Heart right ventricle (tissue), 16 donors: Measurements from ENCODE around the gene HACE1. TPM values are rescaled to one million over a fixed set of nuclear protein-coding genes. Genes with fewer than 3 reads are reported as not detected.
"Not testable (repeated sequence)": the region's sequence is repeated elsewhere in the genome, so short reads cannot be mapped to it uniquely, and the experiment has no call there.

Experiments used
- ATAC-seq, 8 donors: fragments of 200-7000 bp; cut with Tn5 transposase; one replicate each; pipeline ENCODE4 v1.9.1; 2020; ENCODE audit warnings: mild to moderate bottlenecking in 8 of 8, moderate library complexity in 8 of 8, moderate number of reproducible peaks in 1 of 8
- DNase-seq, 2 donors: peaks; one replicate each; pipeline ENCODE4 v3.0.0-alpha.2; 2020
- H3K27ac ChIP-seq, 10 donors: fragments of 200-600 bp; sonication (generic) in 2 of 10; one replicate each; pipeline versions ENCODE4 v1.5.0 to v1.8.0; 2020 to 2022; ENCODE audit warnings: mild to moderate bottlenecking in 3 of 10
- H3K27me3 ChIP-seq, 7 donors: fragments of 200-600 bp; one replicate each; pipeline ENCODE4 v1.8.0; 2021 to 2022; ENCODE audit warnings: mild to moderate bottlenecking in 2 of 7
- H3K36me3 ChIP-seq, 9 donors: fragments of 200-600 bp; sonication (generic) in 1 of 9; one replicate each; pipeline versions ENCODE4 v1.5.0 to v1.8.0; 2020 to 2022; ENCODE audit warnings: mild to moderate bottlenecking in 2 of 9
- H3K4me1 ChIP-seq, 9 donors: fragments of 200-600 bp; sonication (generic) in 1 of 9; one replicate each; pipeline versions ENCODE4 v1.5.0 to v1.8.0; 2020 to 2022; ENCODE audit warnings: mild to moderate bottlenecking in 4 of 9
- H3K4me3 ChIP-seq, 10 donors: fragments of 200-600 bp; sonication (generic) in 2 of 10; one replicate each; pipeline versions ENCODE4 v1.5.0 to v1.8.0; 2020 to 2022; ENCODE audit warnings: mild to moderate bottlenecking in 7 of 10, moderate library complexity in 2 of 10
- H3K9me3 ChIP-seq, 11 donors: fragments of 200-600 bp in 10 of 11; sonication (generic) in 2 of 11; one replicate each; pipeline versions ENCODE4 v1.5.0 to v1.8.0; 2013 to 2022; ENCODE audit warnings: mild to moderate bottlenecking in 2 of 11, control low read depth in 1 of 11, moderate library complexity in 1 of 11
- WGBS, 2 donors: extraction: QIAGEN DNeasy Blood & Tissue Kit; methylation state at CpG; one replicate each; pipeline ENCODE4 v1.1.7; 2013; ENCODE audit warnings: inconsistent platforms in 1 of 2; 5-methylcytosine and 5-hydroxymethylcytosine counted together
- intact Hi-C, 10 donors: fragments of 100-400 bp; cut with DNase I; formaldehyde crosslinking; loops; one replicate each; pipeline versions ENCODE4 v1.11.1 to v1.14.2; 2022
- polyA plus RNA-seq, 2 donors: library from polyadenylated mRNA; stranded (reverse); fragments of 200-250 nt; gene quantifications; one replicate each; pipeline ENCODE4 v1.2.3, GENCODE V29; 2013
- total RNA-seq, 10 donors: library from RNA; stranded (reverse); fragmentation: NEBNext Ultra II Directional in 3 of 10; extraction: Animal tissue kit (Norgen Biotek cat#: 25700) in 3 of 10; gene quantifications; one replicate each; pipeline versions ENCODE4 v1.2.1 to v1.2.4, GENCODE V29; 2021 to 2023
- TF ChIP-seq, protein P1 (sequence below), 9 donors: fragments of 200-600 bp; sonication (generic) in 2 of 9; IDR thresholded peaks; one replicate each; pipeline versions ENCODE4 v1.5.0 to v1.8.0; 2021 to 2022; ENCODE audit warnings: antibody characterized with exemption in 9 of 9, mild to moderate bottlenecking in 5 of 9, moderate library complexity in 1 of 9
- donor health status: Arrhythmogenic right ventricular cardiomyopathy.
- donor health status: ischemic (EF 13 %, LVEDD 7.1; RV severe dilation, severe dysfunction).
- donor health status: healthy with polysubstance abuse.
- donor health status: DM: no; HTN: yes; CAD: no.
- donor health status: DM: no; HTN: no; CAD: no.
- donor health status: ischemic (EF 25% LVEDD 6.9; RV normal size, moderate dysfunction).
- donor health status: ischemic (EF 25% LVEDD 5.7; RV mildly dilated, moderate dysfunction).
- donor health status: healthy.
- donor health status: DM: yes; HTN: yes; CAD: no.
- donor health status: Ischemic cardiomyopathy.
- donor health status: ischemic (EF 35%, LVEDD 5.7; RV mildly dilated, moderate dysfunction).
- donor health status: nonischemic (EF 11% LVEDD 7.7; RV severe dilation, severe dysfunction).
- donor health status: DM: yes; HTN: yes; CAD: no.
- donor health status: PGD.
- donor health status: ischemic (EF 29% LVEDD 5.4; RV normal size, mild dysfunction).
- donor health status: nonischemic (EF 23%, LVEDD 6.1; RV moderate dilation, normal function).

HACE1 gene
- total and polyA plus RNA-seq, 12 donors = 3.7 to 9.5 (median 7.1) TPM

DNA sequence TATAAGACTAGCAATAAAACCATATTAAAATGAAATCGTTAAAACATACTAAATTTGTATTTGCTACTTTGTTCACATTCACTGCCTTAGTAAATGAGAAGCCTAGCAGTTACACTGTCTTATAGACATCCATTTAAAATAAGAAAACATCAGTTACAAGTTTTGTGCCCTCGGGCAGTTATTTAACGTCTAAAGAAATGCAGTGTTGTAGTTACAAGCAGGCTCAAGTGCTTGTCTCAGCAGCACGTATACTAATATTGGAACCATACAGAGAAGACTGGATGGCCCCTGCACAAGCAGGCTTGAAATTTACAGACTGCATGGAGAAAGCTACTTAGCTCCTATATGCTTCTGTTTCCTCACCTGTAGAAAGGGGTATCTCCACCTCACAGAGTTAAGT, 93.1 kb downstream of the HACE1 start:
- Histone ChIP-seq H3K4me3 (no peak overlapping the region), H3K27me3 (no peaks in the 10 kb centered on the region), H3K36me3 (peaks cover 0 to 48% (median 16%) of the 10 kb centered on the region in 9 donors), H3K4me1 (no peaks in the 10 kb centered on the region), H3K27ac (no peak overlapping the region), H3K9me3 (peaks cover 0 to 19% (median 0%) of the 10 kb centered on the region in 11 donors)
- TF ChIP-seq, protein P1, sequence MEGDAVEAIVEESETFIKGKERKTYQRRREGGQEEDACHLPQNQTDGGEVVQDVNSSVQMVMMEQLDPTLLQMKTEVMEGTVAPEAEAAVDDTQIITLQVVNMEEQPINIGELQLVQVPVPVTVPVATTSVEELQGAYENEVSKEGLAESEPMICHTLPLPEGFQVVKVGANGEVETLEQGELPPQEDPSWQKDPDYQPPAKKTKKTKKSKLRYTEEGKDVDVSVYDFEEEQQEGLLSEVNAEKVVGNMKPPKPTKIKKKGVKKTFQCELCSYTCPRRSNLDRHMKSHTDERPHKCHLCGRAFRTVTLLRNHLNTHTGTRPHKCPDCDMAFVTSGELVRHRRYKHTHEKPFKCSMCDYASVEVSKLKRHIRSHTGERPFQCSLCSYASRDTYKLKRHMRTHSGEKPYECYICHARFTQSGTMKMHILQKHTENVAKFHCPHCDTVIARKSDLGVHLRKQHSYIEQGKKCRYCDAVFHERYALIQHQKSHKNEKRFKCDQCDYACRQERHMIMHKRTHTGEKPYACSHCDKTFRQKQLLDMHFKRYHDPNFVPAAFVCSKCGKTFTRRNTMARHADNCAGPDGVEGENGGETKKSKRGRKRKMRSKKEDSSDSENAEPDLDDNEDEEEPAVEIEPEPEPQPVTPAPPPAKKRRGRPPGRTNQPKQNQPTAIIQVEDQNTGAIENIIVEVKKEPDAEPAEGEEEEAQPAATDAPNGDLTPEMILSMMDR (IDR thresholded peaks at IDR 0.05) = no peak
- intact Hi-C loops = loop anchor here in 5 of 10 donors (5.0 to 10.0 kb wide), 5 partner anchors 79 to 239 kb away; no protein-coding TSS in a partner anchor
- WGBS, 2 donors = 96 to 97% methylated on average over 4 of the region's 4 CpGs
- DNase-seq (no peak), ATAC-seq (no peak)

DNA sequence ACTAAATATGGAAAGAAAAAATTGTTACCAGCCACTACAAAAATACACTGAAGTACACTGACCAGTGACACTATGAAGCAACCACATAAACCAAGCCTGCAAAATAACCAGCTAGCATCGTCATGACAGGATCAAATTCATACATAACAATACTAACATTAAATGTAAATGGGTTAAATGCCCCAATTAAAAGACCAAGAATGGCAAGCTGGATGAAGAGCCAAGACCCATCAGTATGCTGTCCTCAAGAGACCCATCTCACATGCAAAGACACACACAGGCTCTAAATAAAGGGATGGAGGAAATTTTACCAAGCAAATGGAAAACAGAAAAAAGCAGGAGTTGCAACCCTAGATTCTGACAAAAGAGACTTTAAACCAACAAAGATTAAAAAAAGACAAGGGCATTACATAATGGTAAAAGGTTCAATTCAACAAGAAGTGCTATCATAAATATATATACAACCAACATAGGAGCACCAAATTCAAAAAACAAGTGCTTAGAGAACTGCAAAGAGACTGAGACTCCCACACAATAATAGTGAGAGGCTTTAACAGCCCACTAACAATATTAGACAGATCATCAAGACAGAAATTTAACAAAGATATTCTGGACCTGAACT, 104.8 kb downstream of the HACE1 start:
- Histone ChIP-seq H3K4me1 (no peaks in the 10 kb centered on the region), H3K9me3 (peaks cover 0 to 58% (median 20%) of the 10 kb centered on the region in 11 donors), H3K4me3 (no peak overlapping the region), H3K36me3 (peaks cover 0 to 62% (median 12%) of the 10 kb centered on the region in 9 donors), H3K27ac (no peak overlapping the region), H3K27me3 (no peaks in the 10 kb centered on the region)
- ATAC-seq = no peak
- intact Hi-C loops = no loop called here
- DNase-seq = no peak
- TF ChIP-seq, protein P1 (IDR thresholded peaks at IDR 0.05) = no peak
- WGBS, 2 donors = 95 to 100% methylated on average over 1 of the region's 1 CpG

DNA sequence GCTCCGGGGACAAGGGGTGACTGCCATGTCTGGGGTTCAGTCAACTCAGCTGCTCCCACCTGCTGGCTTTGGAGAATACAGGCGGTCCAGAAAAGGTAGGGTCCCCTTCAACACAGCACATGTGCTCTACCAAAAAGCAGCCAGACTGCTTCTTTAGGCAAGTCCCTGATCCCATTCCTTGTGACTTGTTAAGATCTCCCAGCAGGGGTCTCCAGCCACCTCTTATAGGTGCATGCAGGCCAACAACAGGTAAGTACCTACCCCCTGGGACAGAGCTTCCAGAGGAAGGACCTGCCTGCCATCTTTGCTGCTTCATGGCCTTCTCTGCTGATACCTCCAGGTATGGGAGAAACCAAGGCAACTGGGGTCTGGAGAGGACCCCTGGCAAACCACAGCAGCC, 106.5 kb downstream of the HACE1 start:
- no peaks in the 10 kb centered on the region for H3K4me1 ChIP-seq
- H3K9me3 ChIP-seq = peaks cover 0 to 46% (median 20%) of the 10 kb centered on the region in 11 donors
- no peak for ATAC-seq
- intact Hi-C loops = no loop called here
- TF ChIP-seq, protein P1 (IDR thresholded peaks at IDR 0.05) = no peak
- no peaks in the 10 kb centered on the region for H3K27me3 ChIP-seq
- WGBS, 2 donors = 98 to 99% methylated on average over 2 of the region's 2 CpGs
- H3K27ac ChIP-seq = no peak overlapping the region
- no peak overlapping the region for H3K4me3 ChIP-seq
- peaks cover 0 to 58% (median 12%) of the 10 kb centered on the region in 9 donors for H3K36me3 ChIP-seq
- no peak for DNase-seq

DNA sequence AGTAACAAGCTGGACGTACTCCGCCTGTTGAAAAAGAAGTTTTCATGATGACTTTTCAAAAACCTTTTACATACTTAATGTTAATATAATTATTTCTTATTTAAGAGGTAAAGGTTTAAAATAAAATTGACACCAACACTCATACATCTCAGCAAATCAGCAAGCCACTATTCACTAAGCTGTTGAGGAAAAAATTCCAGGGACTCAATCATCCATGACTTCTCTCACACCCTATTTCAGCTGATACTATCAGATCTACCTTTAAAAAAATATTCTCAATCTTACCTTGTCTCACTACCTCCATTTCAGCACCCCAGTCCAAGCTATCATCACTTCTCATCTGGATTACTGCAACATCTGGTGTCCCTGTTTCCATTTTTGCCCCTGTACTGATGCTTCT, 109.3 kb downstream of the HACE1 start:
- TF ChIP-seq, protein P1 (IDR thresholded peaks at IDR 0.05) = no peak
- Histone ChIP-seq H3K36me3 (peaks cover 0 to 57% (median 6%) of the 10 kb centered on the region in 9 donors), H3K4me3 (no peak overlapping the region), H3K27me3 (no peaks in the 10 kb centered on the region), H3K27ac (no peak overlapping the region), H3K4me1 (no peaks in the 10 kb centered on the region), H3K9me3 (peaks cover 0 to 19% (median 12%) of the 10 kb centered on the region in 11 donors)
- 97% methylated on average over 2 of the region's 2 CpGs for WGBS, 2 donors
- DNase-seq = no peak
- intact Hi-C loops = no loop called here
- no peak for ATAC-seq

DNA sequence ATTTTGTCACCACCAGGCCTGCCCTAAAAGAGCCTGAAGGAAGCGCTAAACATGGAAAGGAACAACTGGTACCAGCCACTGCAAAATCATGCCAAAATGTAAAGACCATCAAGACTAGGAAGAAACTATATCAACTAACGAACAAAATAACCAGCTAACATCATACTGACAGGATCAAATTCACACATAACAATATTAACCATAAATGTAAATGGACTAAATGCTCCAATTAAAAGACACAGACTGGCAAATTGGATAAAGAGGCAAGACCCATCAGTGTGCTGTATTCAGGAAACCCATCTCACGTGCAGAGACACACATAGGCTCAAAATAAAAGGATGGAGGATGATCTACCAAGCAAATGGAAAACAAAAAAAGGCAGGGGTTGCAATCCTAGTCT, 120.6 kb downstream of the HACE1 start:
- not testable (repeated sequence) for H3K4me1 ChIP-seq
- WGBS, 2 donors = 95 to 96% methylated on average over 2 to 3 of the region's 3 CpGs

DNA sequence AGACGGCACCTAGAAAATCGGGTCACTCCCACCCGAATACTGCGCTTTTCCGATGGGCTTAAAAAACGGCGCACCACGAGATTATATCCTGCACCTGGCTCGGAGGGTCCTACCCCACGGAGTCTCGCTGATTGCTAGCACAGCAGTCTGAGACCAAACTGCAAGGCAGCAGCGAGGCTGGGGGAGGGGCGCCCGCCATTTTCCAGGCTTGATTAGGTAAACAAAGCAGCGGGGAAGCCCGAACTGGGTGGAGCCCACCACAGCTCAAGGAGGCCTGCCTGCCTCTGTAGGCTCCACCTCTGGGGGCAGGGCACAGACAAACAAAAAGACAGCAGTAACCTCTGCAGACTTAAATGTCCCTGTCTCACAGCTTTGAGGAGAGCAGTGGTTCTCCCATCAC, 122.2 kb downstream of the HACE1 start:
- DNase-seq, intact Hi-C loops: not testable (repeated sequence)

More for the DNA sequence above, 120.6 kb downstream of the HACE1 start:
- ATAC-seq, DNase-seq, H3K4me3 ChIP-seq, H3K9me3 ChIP-seq, H3K27me3 ChIP-seq, intact Hi-C loops, H3K27ac ChIP-seq: not testable (repeated sequence)
- H3K36me3 ChIP-seq = peaks cover 0 to 13% (median 0%) of the 10 kb centered on the region in 9 donors

More for the DNA sequence above, 122.2 kb downstream of the HACE1 start:
- H3K27me3 ChIP-seq, H3K27ac ChIP-seq, H3K4me3 ChIP-seq, H3K9me3 ChIP-seq, ATAC-seq, H3K4me1 ChIP-seq: not testable (repeated sequence)
- peaks cover 0 to 15% (median 0%) of the 10 kb centered on the region in 9 donors for H3K36me3 ChIP-seq
- 86 to 89% methylated on average over 14 to 16 of the region's 16 CpGs for WGBS, 2 donors
